GM21423 (cell line): Measurements from ENCODE around the gene RNF7.
"Not testable (repeated sequence)": the region's sequence is repeated elsewhere in the genome, so short reads cannot be mapped to it uniquely, and the experiment has no call there.

Experiments
- ATAC-seq: cut with Tn5 transposase; IDR thresholded peaks from one replicate; pipeline ENCODE4 v1.9.1; 2021; ENCODE audit warnings: mild to moderate bottlenecking, moderate library complexity; ENCODE audit not compliant: unreplicated experiment

The RNF7 gene

DNA sequence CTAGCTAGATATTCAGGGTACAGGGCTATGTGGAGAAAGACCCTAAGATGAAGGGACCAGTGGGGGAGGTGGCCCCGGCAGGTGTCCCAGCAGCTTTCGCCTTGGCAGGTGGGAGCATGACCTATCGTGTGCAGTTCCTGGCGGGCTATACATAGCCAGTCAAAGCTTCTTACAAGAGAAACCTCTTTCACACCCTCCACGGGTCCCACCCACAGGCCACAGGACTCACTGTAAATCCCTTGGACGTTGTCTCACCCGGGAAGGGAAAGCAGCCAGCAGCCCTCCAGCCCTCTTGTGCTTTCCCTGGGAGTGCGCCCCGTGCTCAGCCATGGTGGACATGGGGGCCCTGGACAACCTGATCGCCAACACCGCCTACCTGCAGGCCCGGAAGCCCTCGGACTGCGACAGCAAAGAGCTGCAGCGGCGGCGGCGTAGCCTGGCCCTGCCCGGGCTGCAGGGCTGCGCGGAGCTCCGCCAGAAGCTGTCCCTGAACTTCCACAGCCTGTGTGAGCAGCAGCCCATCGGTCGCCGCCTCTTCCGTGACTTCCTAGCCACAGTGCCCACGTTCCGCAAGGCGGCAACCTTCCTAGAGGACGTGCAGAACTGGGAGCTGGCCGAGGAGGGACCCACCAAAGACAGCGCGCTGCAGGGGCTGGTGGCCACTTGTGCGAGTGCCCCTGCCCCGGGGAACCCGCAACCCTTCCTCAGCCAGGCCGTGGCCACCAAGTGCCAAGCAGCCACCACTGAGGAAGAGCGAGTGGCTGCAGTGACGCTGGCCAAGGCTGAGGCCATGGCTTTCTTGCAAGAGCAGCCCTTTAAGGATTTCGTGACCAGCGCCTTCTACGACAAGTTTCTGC is 40.1 kb downstream of the RNF7 start:
- no peak for ATAC-seq

DNA sequence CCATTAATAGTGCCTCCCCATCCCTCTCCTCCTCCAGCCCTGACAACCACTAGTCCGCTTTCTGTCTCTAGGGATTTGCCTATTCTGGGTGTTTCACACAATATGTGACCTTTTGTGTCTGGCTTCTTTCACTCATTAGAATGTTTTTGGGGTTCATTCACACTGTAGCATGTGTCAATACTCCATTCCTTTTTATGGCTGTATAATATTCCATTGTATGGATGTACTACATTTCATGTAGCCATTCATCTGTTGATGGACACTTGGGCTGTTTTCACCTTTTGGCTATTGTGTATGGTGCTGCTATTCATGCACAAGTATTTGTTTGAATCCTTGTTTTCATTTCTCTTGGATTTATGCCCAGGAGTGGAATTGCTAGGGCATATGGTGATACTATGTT is 41.6 kb downstream of the RNF7 start:
- no peak for ATAC-seq

DNA sequence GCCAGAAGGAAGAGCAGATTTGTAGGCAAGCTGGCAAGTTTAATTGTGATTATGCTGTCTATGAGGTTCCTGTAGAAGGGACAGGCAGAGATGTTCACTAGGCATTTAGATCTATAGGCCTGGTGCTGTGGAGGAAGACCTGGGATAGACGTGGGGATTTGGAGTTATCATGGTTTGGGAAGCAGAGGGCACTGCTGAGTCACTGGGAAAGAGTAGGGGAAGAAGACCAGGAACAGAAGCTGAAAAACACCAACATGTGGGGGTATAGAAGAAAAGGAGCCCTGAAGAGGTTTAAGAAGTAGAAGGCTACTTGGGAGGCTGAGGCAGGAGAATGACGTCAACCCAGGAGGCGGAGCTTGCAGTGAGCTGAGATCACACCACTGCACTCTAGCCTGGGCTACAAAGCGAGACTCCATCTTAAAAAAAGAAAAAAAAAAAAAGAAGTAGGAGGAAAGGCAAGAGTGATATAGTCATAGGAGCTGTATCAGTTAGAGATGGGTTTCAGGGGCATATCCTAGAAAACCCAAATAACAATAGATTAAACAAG is 44.4 kb downstream of the RNF7 start:
- no peak for ATAC-seq

DNA sequence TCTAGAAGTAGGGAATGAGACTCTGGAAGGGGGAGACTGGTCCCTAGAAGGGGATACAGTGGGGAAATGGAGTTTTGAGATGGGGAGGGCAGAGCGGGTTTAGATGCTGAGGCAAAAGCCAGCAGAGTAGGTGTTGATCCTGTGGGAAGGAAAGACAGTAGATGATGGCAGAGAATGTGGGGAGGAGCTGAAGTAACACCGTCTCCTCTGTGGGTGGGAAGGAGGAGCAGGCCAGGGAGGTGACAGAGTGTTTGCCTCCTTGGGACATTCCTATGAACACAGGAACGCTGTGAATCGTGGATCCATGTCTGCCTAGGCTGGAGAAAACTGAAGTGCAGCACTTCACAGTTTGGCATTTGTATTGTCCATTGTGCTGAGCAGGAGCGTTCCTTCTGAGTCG is 45.5 kb downstream of the RNF7 start:
- no peak for ATAC-seq

DNA sequence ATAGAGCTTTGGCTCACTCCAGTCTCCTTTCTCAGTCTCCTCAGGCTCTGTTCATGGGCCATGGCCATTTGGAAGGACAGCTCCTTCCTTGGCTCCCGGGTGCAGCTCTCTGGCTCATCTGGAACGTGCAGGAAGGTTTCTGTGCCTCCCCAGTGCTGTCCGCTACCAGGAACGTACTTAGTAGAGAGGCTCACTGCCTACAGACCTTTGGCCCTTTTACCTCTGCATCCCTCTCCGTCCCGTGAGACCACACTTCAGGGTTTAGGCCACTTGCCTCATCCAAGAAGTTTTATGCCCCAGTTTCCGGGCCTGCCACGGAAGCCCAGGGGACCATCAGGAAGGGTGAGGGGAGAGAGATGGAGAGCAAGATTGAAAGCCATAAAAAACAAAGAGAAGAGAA is 46.0 kb downstream of the RNF7 start:
- ATAC-seq = no peak

DNA sequence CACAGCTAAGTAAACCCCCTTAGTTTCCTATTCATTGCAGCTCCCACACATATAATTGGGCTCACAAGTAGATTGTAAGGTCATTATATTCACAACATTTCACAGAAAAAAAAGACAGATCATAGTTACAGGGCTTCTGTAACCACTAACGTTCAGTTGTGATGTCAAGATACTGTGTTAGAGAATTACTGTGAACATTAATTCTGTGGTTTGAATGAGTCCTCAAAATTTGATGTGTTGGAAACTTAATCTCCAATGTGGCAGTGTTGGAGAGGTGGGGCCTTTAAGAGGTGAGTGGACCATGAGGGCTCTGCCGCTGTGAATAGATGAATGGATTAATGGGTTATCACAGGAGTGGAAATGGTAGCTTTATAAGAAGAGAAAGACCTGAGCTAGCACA is 46.4 kb downstream of the RNF7 start:
- no peak for ATAC-seq

DNA sequence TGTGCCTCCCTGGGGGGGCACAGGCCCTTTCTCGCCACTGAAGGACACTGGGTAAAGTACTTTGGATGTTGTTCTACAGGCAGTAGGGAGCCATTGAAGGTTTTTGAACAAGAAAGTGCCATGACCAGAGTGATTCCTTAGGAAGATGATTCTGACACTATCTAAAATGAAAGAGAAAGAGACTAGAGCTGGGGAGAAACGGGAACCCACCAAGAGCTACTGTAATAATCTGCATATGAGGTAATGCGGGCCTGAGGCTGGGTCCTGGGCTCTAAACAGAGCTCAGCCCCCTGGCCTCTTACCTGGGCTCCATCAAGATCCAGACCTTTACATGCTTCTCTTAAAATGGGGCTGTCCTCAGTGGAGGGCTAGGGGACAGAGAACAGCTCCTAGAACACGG is 50.1 kb downstream of the RNF7 start:
- no peak for ATAC-seq

DNA sequence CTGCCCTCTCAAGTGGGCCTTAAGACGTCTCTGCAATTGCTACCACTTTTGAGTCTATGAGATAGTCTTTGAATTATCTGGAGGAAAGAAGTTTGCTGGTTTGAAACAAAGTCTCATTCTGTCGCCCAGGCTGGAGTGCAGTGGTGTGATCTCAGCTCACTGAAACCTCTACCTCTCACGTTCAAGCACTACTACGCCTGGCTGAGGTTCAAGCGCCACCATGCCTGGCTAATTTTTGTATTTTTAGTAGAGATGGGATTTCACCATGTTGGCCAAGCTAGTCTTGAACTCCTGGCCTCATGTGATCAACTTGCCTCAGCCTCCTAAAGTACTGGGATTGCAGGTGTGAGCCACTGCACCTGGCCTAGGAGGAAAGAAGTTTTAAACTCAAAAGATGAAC is 50.7 kb downstream of the RNF7 start:
- ATAC-seq = not testable (repeated sequence)

DNA sequence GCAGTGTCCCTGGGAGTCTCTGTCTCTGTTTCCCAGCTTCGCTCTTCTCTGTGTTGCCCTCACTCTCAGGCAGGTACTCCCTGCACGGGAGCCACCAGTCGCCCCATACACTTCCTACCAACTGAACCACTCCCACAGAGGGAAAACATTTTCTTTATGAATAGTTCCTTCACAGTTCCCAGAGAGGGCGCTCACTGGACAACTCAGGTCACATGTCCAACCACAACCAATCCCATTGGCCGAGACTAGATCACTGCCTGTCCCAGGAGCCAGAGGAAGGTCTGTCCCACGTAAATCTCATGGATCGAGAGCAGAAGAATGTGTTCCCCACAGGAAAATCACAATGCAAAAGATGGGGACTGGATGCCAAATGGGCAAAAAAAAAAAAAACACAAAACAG is 51.2 kb downstream of the RNF7 start:
- ATAC-seq = no peak

DNA sequence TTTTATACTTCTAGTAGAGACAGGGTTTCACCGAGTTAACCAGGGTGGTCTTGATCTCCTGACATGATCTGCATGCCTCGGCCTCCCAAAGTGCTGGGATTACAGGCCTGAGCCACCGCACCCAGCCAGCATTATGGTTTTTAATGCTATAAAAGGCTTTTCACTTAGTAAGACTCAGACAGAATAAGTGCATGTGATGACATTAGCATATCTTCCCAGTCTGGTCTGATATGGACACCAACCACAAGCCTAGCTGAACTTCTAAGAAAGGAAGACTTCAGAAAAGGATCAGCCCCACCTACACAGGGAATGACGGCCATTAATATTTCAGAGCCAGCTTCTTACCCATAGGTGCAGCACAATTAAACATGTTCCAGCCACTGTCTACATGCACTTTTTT is 52.1 kb downstream of the RNF7 start:
- no peak for ATAC-seq

DNA sequence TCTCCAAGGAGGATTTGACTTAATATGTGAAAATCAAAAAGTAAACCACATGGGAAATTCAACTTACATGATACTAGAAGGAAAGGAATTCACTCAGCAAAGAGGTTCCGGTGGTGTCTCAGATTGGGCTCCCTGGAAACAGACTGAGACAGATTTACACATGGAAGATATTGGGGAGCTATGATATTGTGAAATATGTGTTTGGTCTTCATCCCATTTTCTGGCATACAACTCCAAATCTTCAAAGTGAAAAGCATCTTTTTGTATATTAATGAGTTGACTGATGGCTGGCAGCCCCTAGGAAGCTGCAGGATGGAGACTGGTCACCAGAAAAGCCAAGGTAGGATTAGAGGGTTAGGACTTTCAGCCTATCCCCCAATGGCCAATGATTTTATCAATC is 54.4 kb downstream of the RNF7 start:
- no peak for ATAC-seq

DNA sequence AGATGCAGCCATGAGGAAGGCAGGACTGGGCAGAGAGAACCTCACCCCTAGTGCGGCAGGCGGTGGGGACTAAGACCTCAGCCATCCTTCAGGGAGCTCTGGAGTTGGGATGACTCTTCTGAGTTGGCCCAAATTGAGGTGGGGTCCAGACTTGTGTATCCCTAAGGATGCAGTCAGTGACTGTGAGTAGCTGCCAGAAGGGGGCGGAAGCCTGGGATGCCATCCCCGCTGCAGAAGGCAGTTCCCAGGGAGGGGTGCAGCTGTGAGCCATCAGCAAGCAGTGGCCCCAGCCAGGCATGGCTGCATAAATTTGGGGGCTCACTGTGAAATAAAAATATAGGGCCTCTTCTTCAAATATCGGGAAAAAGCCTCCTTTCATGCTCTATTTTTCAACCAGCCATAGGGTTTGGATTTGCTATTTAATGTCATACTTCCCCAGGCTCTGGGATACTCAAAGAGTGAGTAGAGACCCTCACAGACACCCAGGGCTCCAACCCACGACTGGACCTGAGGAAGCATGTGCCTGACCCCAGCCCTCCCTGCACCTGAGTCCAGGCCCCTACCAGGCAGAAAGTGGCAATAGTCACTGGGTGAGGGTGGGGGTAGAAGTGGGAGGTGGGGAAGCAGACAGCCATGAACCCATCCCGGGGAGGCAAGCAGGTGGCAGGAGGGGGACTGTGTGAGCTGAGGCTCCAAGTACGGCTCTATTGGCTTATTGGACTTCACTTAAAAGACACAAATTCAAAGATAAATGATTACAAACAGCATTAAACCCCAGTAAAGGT is 55.6 kb downstream of the RNF7 start:
- ATAC-seq = no peak

DNA sequence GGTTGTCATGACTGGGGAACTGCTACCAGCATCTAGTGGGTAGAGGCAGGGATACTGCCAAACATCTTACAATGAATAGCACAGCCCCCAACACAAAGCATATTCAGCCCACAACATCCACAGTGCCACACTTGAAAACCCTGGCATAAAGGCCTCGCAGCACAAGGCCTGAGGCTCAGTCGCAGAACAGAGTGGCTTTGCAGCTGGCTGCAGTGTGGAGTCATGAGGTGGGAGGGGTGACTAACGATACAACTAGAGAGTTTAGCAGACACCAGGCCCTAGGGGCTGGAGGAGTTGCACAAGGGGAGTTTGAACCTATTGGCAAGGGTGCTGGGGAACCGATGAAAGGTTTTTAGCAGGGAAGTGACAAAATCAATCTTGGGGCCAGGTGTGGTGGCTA is 57.2 kb downstream of the RNF7 start:
- no peak for ATAC-seq

DNA sequence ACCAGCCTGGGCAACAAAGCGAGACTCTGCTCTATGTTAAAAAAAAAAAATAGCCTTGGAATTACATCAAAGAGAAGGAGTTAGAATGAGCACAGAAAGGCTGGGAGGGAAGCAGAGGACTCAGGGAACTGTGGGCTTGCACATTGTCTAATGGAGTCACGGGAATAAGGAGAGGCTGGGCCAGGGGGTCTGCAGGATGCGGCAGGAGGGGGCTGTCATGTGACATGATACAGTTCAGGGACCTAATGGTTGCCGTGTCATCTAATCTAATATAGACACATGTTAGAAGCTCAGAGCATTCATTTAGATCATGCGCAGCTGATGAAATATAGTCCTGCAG is 57.6 kb downstream of the RNF7 start:
- no peak for ATAC-seq

DNA sequence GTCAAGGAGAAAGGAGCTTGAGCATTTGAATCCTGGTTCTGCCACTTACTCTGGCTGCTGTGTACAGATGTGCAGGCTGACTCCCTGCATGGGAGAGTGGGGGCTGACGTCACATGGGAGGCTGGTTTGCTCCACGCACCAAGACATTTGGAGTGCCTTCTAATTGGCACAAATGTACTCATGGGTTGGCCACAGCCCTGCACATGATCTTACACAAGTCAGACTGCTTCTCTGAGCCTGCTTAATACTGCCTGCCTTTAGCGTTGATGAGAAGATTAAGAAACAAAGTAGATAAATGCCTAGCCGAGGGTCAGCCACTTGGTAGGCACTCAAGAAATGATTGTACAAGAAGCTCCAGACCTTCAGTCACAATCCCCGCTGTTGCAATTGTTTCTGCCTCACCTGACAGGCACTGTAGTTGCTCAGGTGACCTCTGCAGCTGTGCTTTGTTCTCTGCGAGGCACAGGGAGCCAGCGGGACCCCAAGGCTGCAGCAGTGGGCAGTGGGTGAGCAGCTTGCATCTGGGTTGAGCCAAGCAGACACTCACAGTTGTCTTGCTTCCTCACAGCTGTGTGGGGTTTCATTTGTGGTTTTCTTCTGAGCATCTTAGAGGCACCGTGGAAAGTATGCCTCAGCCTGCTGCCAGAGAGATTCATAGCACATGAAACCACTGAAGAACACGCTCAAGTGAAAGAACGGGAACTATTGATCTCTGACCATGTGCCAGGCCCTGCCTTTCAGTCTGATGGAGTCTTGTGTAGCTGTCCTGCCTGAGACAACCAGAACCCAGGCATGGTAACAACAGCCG is 58.2 kb downstream of the RNF7 start:
- peak; percentile 92 for ATAC-seq
